Smooth muscle cell (in vitro differentiated cells): ENCODE data around the gene CD209. TPM values are rescaled to one million over a fixed set of nuclear protein-coding genes. Genes with fewer than 3 reads are reported as not detected.

Source experiments
- DNase-seq: peaks from one replicate; lab custom pipeline; 2025; ENCODE audit not compliant: unreplicated experiment; lab: John Stamatoyannopoulos, UW
- H2AFZ ChIP-seq: fragments of 200-600 bp; sonication (generic); 2 replicates; pipeline ENCODE4 v1.6.0; 2016; ENCODE audit warnings: antibody characterized with exemption, low read depth, mild to moderate bottlenecking
- H3F3A ChIP-seq: fragments of 200-600 bp; sonication (generic); 2 replicates; pipeline ENCODE4 v1.6.0; 2017; ENCODE audit warnings: antibody characterized with exemption, low read depth
- H3K27ac ChIP-seq: fragments of 200-600 bp; sonication (generic); 2 replicates; pipeline ENCODE4 v1.5.1; 2016; ENCODE audit warnings: low read depth, mild to moderate bottlenecking
- H3K27me3 ChIP-seq: fragments of 200-600 bp; sonication (generic); 2 replicates; pipeline ENCODE4 v1.6.1; 2016; ENCODE audit warnings: low read depth, mild to moderate bottlenecking
- H3K36me3 ChIP-seq: fragments of 200-600 bp; sonication (generic); 2 replicates; pipeline ENCODE4 v1.5.1; 2016; ENCODE audit warnings: low read depth
- H3K4me1 ChIP-seq: fragments of 200-600 bp; sonication (generic); 2 replicates; pipeline ENCODE4 v1.5.1; 2016; ENCODE audit warnings: low read depth
- H3K4me2 ChIP-seq: fragments of 200-600 bp; sonication (generic); 2 replicates; pipeline ENCODE4 v1.6.0; 2016; ENCODE audit warnings: mild to moderate bottlenecking
- H3K4me3 ChIP-seq: fragments of 200-600 bp; sonication (generic); 2 replicates; pipeline ENCODE4 v1.5.1; 2016; ENCODE audit warnings: mild to moderate bottlenecking
- H3K79me2 ChIP-seq: fragments of 200-600 bp; sonication (generic); 2 replicates; pipeline ENCODE4 v1.6.0; 2016; ENCODE audit warnings: low read depth, mild to moderate bottlenecking
- H3K9ac ChIP-seq: fragments of 200-600 bp; sonication (generic); 2 replicates; pipeline ENCODE4 v1.6.0; 2016; ENCODE audit warnings: low read depth
- H3K9me3 ChIP-seq: fragments of 200-600 bp; sonication (generic); replicated peaks from 2 replicates; pipeline ENCODE4 v1.5.1; 2016; ENCODE audit warnings: low read depth
- H4K20me1 ChIP-seq: fragments of 200-600 bp; sonication (generic); 2 replicates; pipeline ENCODE4 v1.6.0; 2016; ENCODE audit warnings: low read depth
- CTCF ChIP-seq: fragments of 200-600 bp; sonication (generic); IDR thresholded peaks from 2 replicates; pipeline ENCODE4 v1.5.1; 2017; ENCODE audit warnings: borderline replicate concordance, mild to moderate bottlenecking, antibody characterized with exemption; ENCODE audit not compliant: insufficient read depth, poor library complexity, severe bottlenecking
- WGBS: methylation state at CpG from one replicate; pipeline ENCODE4 v1.1.7; 2016; ENCODE audit warnings: low lambda C conversion rate; 5-methylcytosine and 5-hydroxymethylcytosine counted together
- polyA plus RNA-seq: library from polyadenylated mRNA; unstranded; fragments of >200 nt; fragmentation: Nextera tagmentation; extraction: Ambion mirVana; gene quantifications from 2 replicates; pipeline ENCODE4 v1.2.1, GENCODE V29; 2016
- total RNA-seq: library from RNA; depleted of rRNA; stranded (reverse); fragments of >200 nt; gene quantifications from 2 replicates; pipeline ENCODE4 v1.2.3, GENCODE V29; 2014

CD209 gene
- total and polyA plus RNA-seq, 2 experiments from 2014 or later, result not detected

- WGBS, result 86% methylated on average over 7 of the region's 8 CpGs
Measured at GRCh38 chr19:7703332-7703731, 44.0 kb downstream of the CD209 start.

GRCh38 chr19:7701654-7702457, 45.5 kb downstream of the CD209 start, which contains the start of gene FCER2:
Gene FCER2, minus strand, starts transcription at chr19:7702131. Its CDS starts 2,371 bp downstream, at chr19:7699760.
- H3K79me2 ChIP-seq, result no peaks in the 10 kb centered on the region
- no peaks in the 10 kb centered on the region for H3F3A ChIP-seq
- H2AFZ ChIP-seq, result no peak within 1 kb of the TSS
- H3K36me3 ChIP-seq, result no peaks in the 10 kb centered on the region
- no peaks in the 10 kb centered on the region for H4K20me1 ChIP-seq
- no peak within 1 kb of the TSS for H3K9ac ChIP-seq
- WGBS, result 78% methylated on average over 14 of the region's 20 CpGs
- no peak for TF ChIP-seq CTCF
- H3K27me3 ChIP-seq, result peaks cover 12% of the 10 kb centered on the region
- no peak within 1 kb of the TSS for H3K4me2 ChIP-seq
- no peak for DNase-seq
- no peak within 1 kb of the TSS for H3K27ac ChIP-seq
- H3K4me3 ChIP-seq, result no peak within 1 kb of the TSS
- no peaks in the 10 kb centered on the region for H3K4me1 ChIP-seq
- H3K9me3 ChIP-seq, result no peaks in the 10 kb centered on the region

More at GRCh38 chr19:7703332-7703731, 44.0 kb downstream of the CD209 start:
- H3K4me1 ChIP-seq, result no peaks in the 10 kb centered on the region
- DNase-seq, result no peak
- no peak overlapping the region for H3K27ac ChIP-seq
- H3K9ac ChIP-seq, result no peak overlapping the region
- H3K4me3 ChIP-seq, result no peak overlapping the region
- no peak overlapping the region for H2AFZ ChIP-seq
- no peak overlapping the region for H3K4me2 ChIP-seq
- H3K36me3 ChIP-seq, result no peaks in the 10 kb centered on the region
- no peak for TF ChIP-seq CTCF
- H3K79me2 ChIP-seq, result no peaks in the 10 kb centered on the region
- no peaks in the 10 kb centered on the region for H4K20me1 ChIP-seq
- no peaks in the 10 kb centered on the region for H3K9me3 ChIP-seq
- peaks cover 2% of the 10 kb centered on the region for H3K27me3 ChIP-seq
- no peaks in the 10 kb centered on the region for H3F3A ChIP-seq

GRCh38 chr19:7701049-7701653, 46.2 kb downstream of the CD209 start:
- TF ChIP-seq CTCF, result no peak
- Histone ChIP-seq H2AFZ (no peak overlapping the region), H3K4me1 (no peaks in the 10 kb centered on the region), H3F3A (no peaks in the 10 kb centered on the region), H3K9ac (no peak overlapping the region), H3K9me3 (no peaks in the 10 kb centered on the region), H3K36me3 (no peaks in the 10 kb centered on the region), H3K27ac (no peak overlapping the region), H3K79me2 (no peaks in the 10 kb centered on the region), H3K4me2 (no peak overlapping the region), H4K20me1 (no peaks in the 10 kb centered on the region), H3K4me3 (no peak overlapping the region), H3K27me3 (peaks cover 12% of the 10 kb centered on the region)
- DNase-seq, result no peak
- 94% methylated on average over 12 of the region's 12 CpGs for WGBS
